Liver (tissue), 9 donors: ENCODE results near the gene COPG2. TPM values are rescaled to one million over a fixed set of nuclear protein-coding genes. Genes with fewer than 3 reads are reported as not detected.

Experiments
- DNase-seq: peaks from one replicate; pipeline ENCODE4 v3.0.0-alpha.2; 2017; ENCODE audit warnings: low spot score
- H3K27ac ChIP-seq, 2 donors: one replicate each; pipeline ENCODE4 v1.7.0; 2013; ENCODE audit warnings: inconsistent platforms in 2 of 2, low read length in 2 of 2, control low read depth in 1 of 2, low read depth in 1 of 2, mild to moderate bottlenecking in 1 of 2
- H3K27me3 ChIP-seq, 4 donors: one replicate each; pipeline versions ENCODE4 v1.6.1 to v1.7.0; 2013; ENCODE audit warnings: low read length in 3 of 4, inconsistent platforms in 1 of 4, mild to moderate bottlenecking in 1 of 4, moderate library complexity in 1 of 4; ENCODE audit not compliant: control insufficient read depth in 4 of 4, insufficient read depth in 4 of 4
- H3K36me3 ChIP-seq, 4 donors: one replicate each; pipeline versions ENCODE4 v1.6.1 to v1.7.0; 2013; ENCODE audit warnings: low read length in 3 of 4, mild to moderate bottlenecking in 3 of 4, low read depth in 1 of 4, moderate library complexity in 1 of 4; ENCODE audit not compliant: control insufficient read depth in 4 of 4, insufficient read depth in 3 of 4
- H3K4me1 ChIP-seq, 4 donors: one replicate each; pipeline versions ENCODE4 v1.6.1 to v1.7.0; 2013; ENCODE audit warnings: low read length in 3 of 4, mild to moderate bottlenecking in 3 of 4, moderate library complexity in 1 of 4; ENCODE audit not compliant: control insufficient read depth in 4 of 4, insufficient read depth in 4 of 4
- H3K4me3 ChIP-seq, 3 donors: one replicate each; pipeline versions ENCODE4 v1.6.1 to v1.7.0; 2013; ENCODE audit warnings: low read length in 3 of 3, control low read depth in 1 of 3, low read depth in 1 of 3, mild to moderate bottlenecking in 1 of 3
- H3K9ac ChIP-seq, 2 donors: one replicate each; pipeline ENCODE4 v1.7.0; 2013; ENCODE audit warnings: low read length in 2 of 2, mild to moderate bottlenecking in 2 of 2, moderate library complexity in 2 of 2, control low read depth in 1 of 2, low read depth in 1 of 2
- H3K9me3 ChIP-seq, 4 donors: one replicate each; pipeline versions ENCODE4 v1.6.1 to v1.7.0; 2013; ENCODE audit warnings: low read length in 3 of 4; ENCODE audit not compliant: control insufficient read depth in 4 of 4
- ATF3 ChIP-seq: IDR thresholded peaks from 2 replicates; pipeline ENCODE4 v1.6.1; 2016; ENCODE audit warnings: antibody characterized with exemption
- CTCF ChIP-seq: fragments of 150-350 bp; IDR thresholded peaks from 2 replicates; pipeline ENCODE4 v1.5.1; 2017; ENCODE audit warnings: improper control_type of control experiment, low read depth, low read length; ENCODE audit not compliant: missing input control
- FOXA1 ChIP-seq: IDR thresholded peaks from 2 replicates; pipeline ENCODE4 v1.6.1; 2016; ENCODE audit warnings: antibody characterized with exemption
- FOXA2 ChIP-seq: IDR thresholded peaks from 2 replicates; pipeline ENCODE4 v1.6.1; 2016; ENCODE audit warnings: antibody characterized with exemption
- GABPA ChIP-seq, 2 donors: IDR thresholded peaks in 1 of 2; conservative IDR thresholded peaks in 1 of 2; 2 replicates each; pipeline ENCODE4 v1.6.1; 2016; ENCODE audit warnings: antibody characterized with exemption in 2 of 2, mild to moderate bottlenecking in 1 of 2, moderate library complexity in 1 of 2
- HNF4A ChIP-seq, 2 donors: conservative IDR thresholded peaks; 2 replicates each; pipeline ENCODE4 v1.6.1; 2016; ENCODE audit warnings: antibody characterized with exemption in 2 of 2, mild to moderate bottlenecking in 2 of 2
- HNF4G ChIP-seq: IDR thresholded peaks from 2 replicates; pipeline ENCODE4 v1.6.1; 2016; ENCODE audit warnings: antibody characterized with exemption
- JUND ChIP-seq, 2 donors: IDR thresholded peaks; 2 replicates each; pipeline ENCODE4 v1.6.1; 2016; ENCODE audit warnings: antibody characterized with exemption in 2 of 2
- MAX ChIP-seq: IDR thresholded peaks from 2 replicates; pipeline ENCODE4 v1.6.1; 2016; ENCODE audit warnings: antibody characterized with exemption
- NR2F2 ChIP-seq: IDR thresholded peaks from 2 replicates; pipeline ENCODE4 v1.6.1; 2016; ENCODE audit warnings: antibody characterized with exemption
- REST ChIP-seq: IDR thresholded peaks from 2 replicates; pipeline ENCODE4 v1.6.1; 2016; ENCODE audit warnings: antibody characterized with exemption, mild to moderate bottlenecking
- RXRA ChIP-seq, 2 donors: IDR thresholded peaks; 2 replicates each; pipeline ENCODE4 v1.6.1; 2017 to 2018; ENCODE audit warnings: antibody characterized with exemption in 2 of 2, mild to moderate bottlenecking in 1 of 2
- SP1 ChIP-seq: IDR thresholded peaks from 2 replicates; pipeline ENCODE4 v1.6.1; 2018; ENCODE audit warnings: antibody characterized with exemption, mild to moderate bottlenecking
- TAF1 ChIP-seq: conservative IDR thresholded peaks from 2 replicates; pipeline ENCODE4 v1.6.1; 2016; ENCODE audit warnings: antibody characterized with exemption, mild to moderate bottlenecking
- YY1 ChIP-seq: IDR thresholded peaks from 2 replicates; pipeline ENCODE4 v1.6.1; 2016; ENCODE audit warnings: antibody characterized with exemption, mild to moderate bottlenecking
- ZBTB33 ChIP-seq: IDR thresholded peaks from 2 replicates; pipeline ENCODE4 v1.6.1; 2016; ENCODE audit warnings: antibody characterized with exemption
- WGBS: extraction: QIAGEN DNeasy Blood & Tissue Kit; methylation state at CpG from one replicate; pipeline ENCODE4 v1.1.7; 2013; 5-methylcytosine and 5-hydroxymethylcytosine counted together
- polyA plus RNA-seq, 2 donors: library from polyadenylated mRNA; stranded (reverse) in 1 of 2; unstranded in 1 of 2; fragments of 200-250 nt in 1 of 2; fragments of >200 nt in 1 of 2; fragmentation: Nextera tagmentation in 1 of 2; extraction: Ambion mirVana in 1 of 2; gene quantifications; one replicate each; pipeline versions ENCODE4 v1.2.1 to v1.2.3, GENCODE V29; 2013 to 2015
- total RNA-seq, 2 donors: library from RNA; depleted of rRNA; stranded (reverse); fragments of >200 nt; gene quantifications; one replicate each; pipeline ENCODE4 v1.2.3, GENCODE V29; 2014
- donor health status: healthy.
- donor health status: healthy.
- donor health status: healthy.
- donor health status: healthy.
- donor health status: healthy.

COPG2 gene
- total and polyA plus RNA-seq, 4 donors: 0.99 to 10.3 (median 4.7) TPM

GRCh38 chr7:130606161-130606560, 62.4 kb downstream of the COPG2 start:
- no peak overlapping the region for H3K27ac ChIP-seq
- no peak overlapping the region for H3K9ac ChIP-seq
- DNase-seq: no peak
- 97% methylated on average over 1 of the region's 1 CpG for WGBS
- peaks cover 0 to 5% (median 3%) of the 10 kb centered on the region in 4 donors for H3K36me3 ChIP-seq
- H3K9me3 ChIP-seq: no peaks in the 10 kb centered on the region
- H3K27me3 ChIP-seq: no peaks in the 10 kb centered on the region
- no peak for TF ChIP-seq TAF1
- TF ChIP-seq ATF3: no peak
- no peak for TF ChIP-seq YY1
- no peak for TF ChIP-seq RXRA (IDR thresholded peaks at IDR 0.05)
- no peak for TF ChIP-seq HNF4A (conservative IDR thresholded peaks at IDR 0.05)
- TF ChIP-seq FOXA1: no peak
- no peak for TF ChIP-seq MAX
- TF ChIP-seq GABPA (IDR thresholded peaks at IDR 0.05 in 1 of 2, conservative IDR thresholded peaks at IDR 0.05 in 1 of 2): no peak
- H3K4me1 ChIP-seq: no peaks in the 10 kb centered on the region
- H3K4me3 ChIP-seq: no peak overlapping the region

GRCh38 chr7:130598056-130598455, 70.5 kb downstream of the COPG2 start:
- Histone ChIP-seq H3K27me3 (no peaks in the 10 kb centered on the region), H3K27ac (no peak overlapping the region), H3K36me3 (peaks cover 0 to 4% (median 0%) of the 10 kb centered on the region in 4 donors), H3K4me1 (no peaks in the 10 kb centered on the region), H3K4me3 (no peak overlapping the region), H3K9me3 (no peaks in the 10 kb centered on the region), H3K9ac (no peak overlapping the region)
- TF ChIP-seq ZBTB33 (no peak), REST (no peak), TAF1 (no peak), CTCF (no peak), GABPA (IDR thresholded peaks at IDR 0.05 in 1 of 2, conservative IDR thresholded peaks at IDR 0.05 in 1 of 2) (no peak), JUND (IDR thresholded peaks at IDR 0.05) (no peak), NR2F2 (no peak), HNF4A (conservative IDR thresholded peaks at IDR 0.05) (no peak), MAX (no peak), HNF4G (no peak), FOXA1 (no peak), ATF3 (no peak), RXRA (IDR thresholded peaks at IDR 0.05) (no peak), FOXA2 (no peak), SP1 (no peak)
- DNase-seq: no peak
- over 99% methylated on average over 3 of the region's 3 CpGs for WGBS
